Measurements from ENCODE around the gene USP14.
"Not testable (repeated sequence)": the region's sequence is repeated elsewhere in the genome, so short reads cannot be mapped to it uniquely, and the experiment has no call there.

GRCh38 chr18:142624-143296 lies 15.6 kb upstream of the USP14 start:
- TF ChIP-seq SETDB1 (IDR thresholded peaks at IDR 0.05; ENCODE audit: insufficient read length, low read length); ZBTB10 (tag by site-specific recombination; IDR thresholded peaks at IDR 0.05); ZNF776 (tag by site-specific recombination; IDR thresholded peaks at IDR 0.05; ENCODE audit: borderline replicate concordance); ZNF791 (tag by site-specific recombination; IDR thresholded peaks at IDR 0.05); MYNN (tag by site-specific recombination; IDR thresholded peaks at IDR 0.05; ENCODE audit: borderline replicate concordance); CTCF (tag by site-specific recombination; IDR thresholded peaks at IDR 0.05); ZNF175 (tag by site-specific recombination; IDR thresholded peaks at IDR 0.05): not testable (repeated sequence)

All from HEK293 (cell line).